ENCODE results near the gene ERICH6. TPM values are rescaled to one million over a fixed set of nuclear protein-coding genes. Genes with fewer than 3 reads are reported as not detected.

Gene ERICH6
- total RNA-seq, 6 donors from 2014 or later = 2.1 TPM; not detected in 5

GRCh38 chr3:150743508-150743907, 39.8 kb upstream of the ERICH6 start:
- Histone ChIP-seq H3K27me3 (no peaks in the 10 kb centered on the region), H3K4me3 (no peak overlapping the region), H3K36me3 (peaks cover 0 to 26% (median 9%) of the 10 kb centered on the region in 4 donors), H3K4me1 (peaks cover 23 to 54% (median 33%) of the 10 kb centered on the region in 4 donors), H3K9me3 (no peaks in the 10 kb centered on the region), H3K27ac (no peak overlapping the region)
- DNase-seq = no peak
- WGBS, 2 donors = 48 to 59% methylated on average over 2 of the region's 2 CpGs
- no peak for TF ChIP-seq POLR2A (IDR thresholded peaks at IDR 0.05)
- TF ChIP-seq EP300 (IDR thresholded peaks at IDR 0.05) = no peak
- TF ChIP-seq CTCF (IDR thresholded peaks at IDR 0.05) = no peak
- no peak for TF ChIP-seq POLR2AphosphoS5 (IDR thresholded peaks at IDR 0.05)
- no peak for ATAC-seq (ENCODE audit: low FRiP score in 2 of 2)

GRCh38 chr3:150742679-150743078, 39.0 kb upstream of the ERICH6 start:
- Histone ChIP-seq H3K9me3 (no peaks in the 10 kb centered on the region), H3K36me3 (peaks cover 0 to 26% (median 9%) of the 10 kb centered on the region in 4 donors), H3K27me3 (no peaks in the 10 kb centered on the region), H3K27ac (no peak overlapping the region), H3K4me1 (peaks cover 23 to 52% (median 31%) of the 10 kb centered on the region in 4 donors), H3K4me3 (no peak overlapping the region)
- ATAC-seq (ENCODE audit: low FRiP score in 2 of 2) = no peak
- WGBS, 2 donors = 97 to 100% methylated on average over 4 of the region's 4 CpGs
- DNase-seq = no peak
- TF ChIP-seq POLR2AphosphoS5 (IDR thresholded peaks at IDR 0.05) = no peak
- no peak for TF ChIP-seq POLR2A (IDR thresholded peaks at IDR 0.05)
- TF ChIP-seq EP300 (IDR thresholded peaks at IDR 0.05) = no peak
- no peak for TF ChIP-seq CTCF (IDR thresholded peaks at IDR 0.05)

GRCh38 chr3:150742141-150742523, 38.4 kb upstream of the ERICH6 start:
- TF ChIP-seq CTCF (IDR thresholded peaks at IDR 0.05) = no peak
- TF ChIP-seq EP300 (IDR thresholded peaks at IDR 0.05) = no peak
- TF ChIP-seq POLR2A (IDR thresholded peaks at IDR 0.05) = no peak
- TF ChIP-seq POLR2AphosphoS5 (IDR thresholded peaks at IDR 0.05) = no peak
- 96 to 98% methylated on average over 14 to 15 of the region's 15 CpGs for WGBS, 2 donors

GRCh38 chr3:150741497-150742140, 37.9 kb upstream of the ERICH6 start:
- Histone ChIP-seq H3K9me3 (no peaks in the 10 kb centered on the region), H3K4me1 (peaks cover 19 to 46% (median 24%) of the 10 kb centered on the region in 4 donors), H3K4me3 (no peak overlapping the region), H3K27me3 (no peaks in the 10 kb centered on the region), H3K27ac (no peak overlapping the region), H3K36me3 (peaks cover 0 to 26% (median 9%) of the 10 kb centered on the region in 4 donors)
- no peak for ATAC-seq (ENCODE audit: low FRiP score in 2 of 2)
- 74 to 78% methylated on average over 5 of the region's 5 CpGs for WGBS, 2 donors
- no peak for TF ChIP-seq POLR2A (IDR thresholded peaks at IDR 0.05)
- TF ChIP-seq CTCF (IDR thresholded peaks at IDR 0.05) = no peak
- no peak for TF ChIP-seq EP300 (IDR thresholded peaks at IDR 0.05)
- TF ChIP-seq POLR2AphosphoS5 (IDR thresholded peaks at IDR 0.05) = no peak
- DNase-seq = no peak

More at GRCh38 chr3:150742141-150742523, 38.4 kb upstream of the ERICH6 start:
- no peak overlapping the region for H3K27ac ChIP-seq
- peaks cover 0 to 26% (median 9%) of the 10 kb centered on the region in 4 donors for H3K36me3 ChIP-seq
- peaks cover 23 to 52% (median 28%) of the 10 kb centered on the region in 4 donors for H3K4me1 ChIP-seq
- peak in 1 of 2 donors; percentile 36 for DNase-seq
- no peak overlapping the region for H3K4me3 ChIP-seq
- ATAC-seq (ENCODE audit: low FRiP score in 2 of 2) = no peak
- H3K9me3 ChIP-seq = no peaks in the 10 kb centered on the region
- H3K27me3 ChIP-seq = no peaks in the 10 kb centered on the region
